ENCODE measurements around the gene SLX4IP.

Gene SLX4IP

DNA sequence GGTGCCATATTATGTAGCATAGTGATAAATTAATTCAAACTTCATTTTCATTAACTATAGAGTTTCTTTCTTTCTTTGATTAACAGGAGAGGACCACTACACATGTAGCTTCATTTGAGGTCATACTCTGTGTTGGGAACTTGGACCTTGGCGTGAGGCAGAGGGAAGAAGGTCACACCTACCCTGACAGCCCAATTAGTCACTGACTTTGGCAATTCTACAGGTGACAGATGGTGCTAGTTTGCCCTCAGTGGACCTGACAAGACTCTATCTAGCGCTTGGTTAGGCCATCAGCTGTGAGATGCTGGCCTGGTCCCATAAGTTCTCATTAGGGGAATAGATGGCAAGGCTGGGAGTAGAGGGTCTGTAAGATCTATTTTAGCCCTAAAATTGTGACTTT is 14.2 kb downstream of the SLX4IP start:
- no peak overlapping the region for H3K4me3 ChIP-seq (ENCODE audit: low read length)
- peaks cover 27% of the 10 kb centered on the region for H3K4me1 ChIP-seq (ENCODE audit: control insufficient read depth, insufficient read depth, low read length)

DNA sequence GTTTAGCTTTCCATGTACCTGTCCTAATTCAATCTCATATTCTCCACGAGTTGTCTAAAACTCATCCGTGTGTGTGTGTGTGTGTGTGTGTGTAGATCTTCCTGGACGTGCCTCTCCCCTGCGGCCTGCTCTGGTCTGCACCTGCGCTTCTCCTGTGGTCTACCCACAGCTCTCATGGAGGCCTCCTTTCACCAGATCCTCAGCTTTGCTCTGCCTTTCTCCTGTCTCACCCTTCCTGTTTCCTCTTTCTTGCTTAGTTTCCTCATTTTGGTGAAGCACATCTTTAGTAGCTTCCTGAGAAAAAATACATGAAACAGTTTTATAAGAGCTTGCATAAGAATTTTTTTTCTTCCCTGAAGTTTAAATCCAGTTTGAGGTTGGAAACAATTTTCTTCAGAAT is 18.1 kb downstream of the SLX4IP start:
- Histone ChIP-seq H3K4me3 (ENCODE audit: low read length) (no peak overlapping the region), H3K9me3 (replicated peaks; ENCODE audit: low read length) (no peaks in the 10 kb centered on the region), H3K36me3 (ENCODE audit: insufficient read depth, low read length) (no peaks in the 10 kb centered on the region), H3K9ac (ENCODE audit: low read depth, low read length) (no peak overlapping the region), H3K4me2 (ENCODE audit: low read length) (no peak overlapping the region), H3K4me1 (ENCODE audit: control insufficient read depth, insufficient read depth, low read length) (peaks cover 18% of the 10 kb centered on the region), H3K27me3 (ENCODE audit: control insufficient read depth, insufficient read depth, low read length) (no peaks in the 10 kb centered on the region)

More for the DNA sequence above, 14.2 kb downstream of the SLX4IP start:
- H3K36me3 ChIP-seq (ENCODE audit: insufficient read depth, low read length): no peaks in the 10 kb centered on the region
- no peak overlapping the region for H3K4me2 ChIP-seq (ENCODE audit: low read length)
- H3K27me3 ChIP-seq (ENCODE audit: control insufficient read depth, insufficient read depth, low read length): no peaks in the 10 kb centered on the region
- no peak overlapping the region for H3K9ac ChIP-seq (ENCODE audit: low read depth, low read length)
- H3K9me3 ChIP-seq (replicated peaks; ENCODE audit: low read length): no peaks in the 10 kb centered on the region

DNA sequence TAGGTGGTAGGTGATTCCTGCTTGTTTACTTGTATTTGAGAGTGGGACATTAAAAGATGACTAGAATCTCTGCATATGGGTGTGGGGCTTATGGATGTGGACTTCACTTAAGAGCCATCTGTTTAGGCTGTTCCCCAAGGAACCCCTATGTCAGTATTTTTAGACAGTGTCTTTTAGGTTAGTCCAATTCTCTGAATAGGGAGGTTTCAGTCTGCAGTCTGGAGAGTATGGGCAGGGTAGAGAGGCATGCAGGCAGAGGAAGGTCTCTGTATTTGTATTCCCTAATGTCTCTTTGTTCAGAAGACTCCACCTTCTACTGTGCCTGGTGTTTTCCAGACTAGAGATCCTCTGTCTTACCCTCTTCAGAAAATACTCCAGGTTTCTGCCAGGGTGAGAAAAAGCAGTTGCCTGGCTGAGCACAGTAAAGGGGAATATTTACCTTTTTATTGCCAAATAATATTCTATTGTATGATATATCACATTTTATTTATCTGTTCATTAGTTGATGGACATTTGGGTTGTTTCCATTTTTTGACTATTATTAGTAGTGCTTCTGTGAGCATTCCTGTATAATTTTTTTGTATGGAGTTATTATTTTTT is 19.1 kb downstream of the SLX4IP start:
- Histone ChIP-seq H3K27me3 (ENCODE audit: control insufficient read depth, insufficient read depth, low read length) (no peaks in the 10 kb centered on the region), H3K4me1 (ENCODE audit: control insufficient read depth, insufficient read depth, low read length) (peaks cover 8% of the 10 kb centered on the region), H3K4me3 (ENCODE audit: low read length) (no peak overlapping the region), H3K9ac (ENCODE audit: low read depth, low read length) (no peak overlapping the region), H3K9me3 (replicated peaks; ENCODE audit: low read length) (no peaks in the 10 kb centered on the region), H3K4me2 (ENCODE audit: low read length) (no peak overlapping the region), H3K36me3 (ENCODE audit: insufficient read depth, low read length) (no peaks in the 10 kb centered on the region)

DNA sequence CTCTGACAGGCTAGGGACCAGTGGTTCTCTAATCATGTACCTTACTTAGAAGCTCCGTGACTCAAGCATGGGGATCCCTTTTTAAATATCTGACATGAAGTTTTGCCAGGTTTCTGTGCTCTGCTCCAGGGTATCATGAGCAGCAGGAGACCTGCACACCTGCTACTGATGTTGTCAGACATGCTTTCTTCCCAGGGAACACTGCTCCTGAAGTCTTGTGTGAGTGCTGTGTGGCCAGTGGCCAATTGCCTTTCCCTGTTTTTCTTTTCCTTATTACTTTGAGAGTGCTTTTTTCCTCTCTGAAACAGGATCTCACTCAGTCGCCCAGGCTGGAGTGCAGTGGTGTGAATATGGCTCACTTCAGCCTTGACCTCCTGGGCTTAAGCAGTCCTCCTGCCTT is 26.4 kb downstream of the SLX4IP start:
- Histone ChIP-seq H3K9ac (ENCODE audit: low read depth, low read length) (no peak overlapping the region), H3K4me3 (ENCODE audit: low read length) (no peak overlapping the region), H3K4me1 (ENCODE audit: control insufficient read depth, insufficient read depth, low read length) (no peaks in the 10 kb centered on the region), H3K27me3 (ENCODE audit: control insufficient read depth, insufficient read depth, low read length) (no peaks in the 10 kb centered on the region), H3K4me2 (ENCODE audit: low read length) (no peak overlapping the region), H3K9me3 (replicated peaks; ENCODE audit: low read length) (no peaks in the 10 kb centered on the region), H3K36me3 (ENCODE audit: insufficient read depth, low read length) (no peaks in the 10 kb centered on the region)

DNA sequence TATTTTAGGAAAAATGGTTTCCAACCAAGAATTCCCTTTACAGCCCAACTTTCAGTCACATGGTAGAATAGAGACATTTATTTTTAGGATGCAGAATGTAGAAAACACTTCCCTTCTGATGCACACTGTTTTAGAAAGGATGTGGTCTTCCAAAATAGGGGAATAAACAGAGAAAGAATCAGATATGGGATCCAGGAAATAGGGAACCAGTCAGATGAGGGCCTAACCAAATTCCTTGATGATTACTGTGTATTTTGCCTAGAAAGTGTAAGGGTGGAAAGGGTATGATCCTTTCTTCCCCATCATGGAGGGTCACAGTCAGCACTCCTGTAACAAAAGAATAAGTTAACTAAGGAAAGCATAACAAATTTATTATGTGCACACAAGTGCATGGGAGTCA is 27.4 kb downstream of the SLX4IP start:
- Histone ChIP-seq H3K9me3 (replicated peaks; ENCODE audit: low read length) (no peaks in the 10 kb centered on the region), H3K36me3 (ENCODE audit: insufficient read depth, low read length) (no peaks in the 10 kb centered on the region), H3K4me1 (ENCODE audit: control insufficient read depth, insufficient read depth, low read length) (no peaks in the 10 kb centered on the region), H3K4me2 (ENCODE audit: low read length) (no peak overlapping the region), H3K9ac (ENCODE audit: low read depth, low read length) (no peak overlapping the region), H3K27me3 (ENCODE audit: control insufficient read depth, insufficient read depth, low read length) (no peaks in the 10 kb centered on the region), H3K4me3 (ENCODE audit: low read length) (no peak overlapping the region)

DNA sequence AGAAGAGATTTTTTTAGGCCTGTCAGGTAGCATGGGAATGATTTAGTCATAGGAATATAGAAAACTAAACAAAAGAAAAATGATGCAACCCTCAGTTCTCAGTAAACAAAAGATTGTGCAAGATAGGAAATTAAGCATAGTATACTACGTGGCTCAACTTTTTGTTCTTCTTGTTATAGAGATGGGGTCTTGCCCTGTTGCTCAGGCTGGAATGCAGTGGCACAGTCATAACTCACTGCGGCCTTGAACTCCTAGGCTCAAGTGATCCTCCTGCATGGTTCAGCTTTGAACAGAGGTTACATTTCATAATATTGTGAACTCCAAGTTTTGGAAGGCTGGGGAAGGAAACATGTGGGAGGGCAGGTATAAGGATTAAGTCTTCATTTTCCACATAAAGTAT is 28.5 kb downstream of the SLX4IP start:
- Histone ChIP-seq H3K4me2 (ENCODE audit: low read length) (no peak overlapping the region), H3K9me3 (replicated peaks; ENCODE audit: low read length) (no peaks in the 10 kb centered on the region)

DNA sequence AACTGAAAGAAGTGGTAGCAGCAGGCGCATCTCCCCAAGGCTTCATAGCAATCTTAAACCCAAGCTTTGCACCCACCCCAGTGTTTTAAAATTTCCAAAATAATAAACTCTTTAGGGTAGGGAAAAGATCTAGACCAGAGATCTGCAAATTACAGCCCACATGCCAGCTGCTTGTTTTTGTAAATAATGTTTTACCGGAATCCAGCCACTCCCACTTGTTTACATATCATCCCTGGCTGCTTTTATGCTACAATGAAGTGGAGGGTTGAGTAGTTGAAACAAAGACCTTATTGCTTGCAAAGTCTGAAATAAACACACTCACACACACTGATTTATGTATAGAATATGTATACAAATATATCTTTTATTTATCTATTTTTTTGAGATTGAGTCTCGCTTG is 30.0 kb downstream of the SLX4IP start:
- Histone ChIP-seq H3K36me3 (ENCODE audit: insufficient read depth, low read length) (no peaks in the 10 kb centered on the region), H3K9me3 (replicated peaks; ENCODE audit: low read length) (no peaks in the 10 kb centered on the region), H3K9ac (ENCODE audit: low read depth, low read length) (no peak overlapping the region), H3K4me2 (ENCODE audit: low read length) (no peak overlapping the region), H3K4me3 (ENCODE audit: low read length) (no peak overlapping the region), H3K27me3 (ENCODE audit: control insufficient read depth, insufficient read depth, low read length) (no peaks in the 10 kb centered on the region), H3K4me1 (ENCODE audit: control insufficient read depth, insufficient read depth, low read length) (peaks cover 4% of the 10 kb centered on the region)

More for the DNA sequence above, 28.5 kb downstream of the SLX4IP start:
- Histone ChIP-seq H3K4me1 (ENCODE audit: control insufficient read depth, insufficient read depth, low read length) (no peaks in the 10 kb centered on the region), H3K36me3 (ENCODE audit: insufficient read depth, low read length) (no peaks in the 10 kb centered on the region), H3K9ac (ENCODE audit: low read depth, low read length) (no peak overlapping the region), H3K4me3 (ENCODE audit: low read length) (no peak overlapping the region), H3K27me3 (ENCODE audit: control insufficient read depth, insufficient read depth, low read length) (no peaks in the 10 kb centered on the region)

DNA sequence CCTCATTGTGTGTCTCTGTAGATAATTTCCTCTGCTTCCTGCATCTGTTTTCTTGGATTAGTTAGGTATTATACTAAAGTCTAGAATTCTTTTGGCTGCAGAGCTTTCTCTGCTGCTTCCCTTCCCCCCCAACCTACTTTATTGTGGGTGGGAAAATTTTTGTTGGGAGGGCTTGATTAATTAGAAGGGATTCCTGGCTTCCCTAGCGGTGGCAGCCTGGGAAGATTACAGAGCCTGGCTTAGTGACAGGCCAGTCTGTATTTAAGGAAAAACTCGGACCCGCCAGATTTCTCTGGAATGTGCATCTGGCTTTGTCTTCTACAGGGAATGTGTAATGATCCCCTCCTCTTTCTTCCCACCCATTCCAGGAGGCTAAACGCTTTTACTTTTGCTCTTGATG is 31.2 kb downstream of the SLX4IP start:
- no peak overlapping the region for H3K4me3 ChIP-seq (ENCODE audit: low read length)
- no peak overlapping the region for H3K9ac ChIP-seq (ENCODE audit: low read depth, low read length)
- H3K4me2 ChIP-seq (ENCODE audit: low read length): no peak overlapping the region
- H3K4me1 ChIP-seq (ENCODE audit: control insufficient read depth, insufficient read depth, low read length): peaks cover 4% of the 10 kb centered on the region
- no peaks in the 10 kb centered on the region for H3K9me3 ChIP-seq (replicated peaks; ENCODE audit: low read length)
- no peaks in the 10 kb centered on the region for H3K27me3 ChIP-seq (ENCODE audit: control insufficient read depth, insufficient read depth, low read length)
- no peaks in the 10 kb centered on the region for H3K36me3 ChIP-seq (ENCODE audit: insufficient read depth, low read length)

DNA sequence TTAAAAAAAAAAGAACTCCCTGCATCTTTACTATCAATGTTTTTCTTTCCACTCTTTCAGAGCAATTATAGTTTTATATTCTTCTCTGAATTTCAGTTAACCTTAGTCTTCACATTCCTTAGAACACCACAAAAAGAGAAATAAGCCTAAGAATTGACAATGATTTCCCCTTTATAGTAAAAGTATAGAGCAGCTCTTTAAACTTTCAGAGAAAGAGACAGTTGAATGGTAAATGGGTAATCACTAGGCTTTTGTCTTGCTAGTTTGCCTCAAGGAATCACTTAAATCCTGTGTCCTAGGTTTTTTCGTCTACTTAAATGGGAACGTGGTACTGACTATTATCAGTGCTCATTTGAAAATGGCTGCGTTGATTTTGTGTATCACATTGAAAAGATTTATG is 31.8 kb downstream of the SLX4IP start:
- H3K4me3 ChIP-seq (ENCODE audit: low read length): no peak overlapping the region
- H3K9ac ChIP-seq (ENCODE audit: low read depth, low read length): no peak overlapping the region
- no peaks in the 10 kb centered on the region for H3K27me3 ChIP-seq (ENCODE audit: control insufficient read depth, insufficient read depth, low read length)
- peaks cover 4% of the 10 kb centered on the region for H3K4me1 ChIP-seq (ENCODE audit: control insufficient read depth, insufficient read depth, low read length)
- H3K36me3 ChIP-seq (ENCODE audit: insufficient read depth, low read length): no peaks in the 10 kb centered on the region
- H3K4me2 ChIP-seq (ENCODE audit: low read length): no peak overlapping the region
- no peaks in the 10 kb centered on the region for H3K9me3 ChIP-seq (replicated peaks; ENCODE audit: low read length)

DNA sequence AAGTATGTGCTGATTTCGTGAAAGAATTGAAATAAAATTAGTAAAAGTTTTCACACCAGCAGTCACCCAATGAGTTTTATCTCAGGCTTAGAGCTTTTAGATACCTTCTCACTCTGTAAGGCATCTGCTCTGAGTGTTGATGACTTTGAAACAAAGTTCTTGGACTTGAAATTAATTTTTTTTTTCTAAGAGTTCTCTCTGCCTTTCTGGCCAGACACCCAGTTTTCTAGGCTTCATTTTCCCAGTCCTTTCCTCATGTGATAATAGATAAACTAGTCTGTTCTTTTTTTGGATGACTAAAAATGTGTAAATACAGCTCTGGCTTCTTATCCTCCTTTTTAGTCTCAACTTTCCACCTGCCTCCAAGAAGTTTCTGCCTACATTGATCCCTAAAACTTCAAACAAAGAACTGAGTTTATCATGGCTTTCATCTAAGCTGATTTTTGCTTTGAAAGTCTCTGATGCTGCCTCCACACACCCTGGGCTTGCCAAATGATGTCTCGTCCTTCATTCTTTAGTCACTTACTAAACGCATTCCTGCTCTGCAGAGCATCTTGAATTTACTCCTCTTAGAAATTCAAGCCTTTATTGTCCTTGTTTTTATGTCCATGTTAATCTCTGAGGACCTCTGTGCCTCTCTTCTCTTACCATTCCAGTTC is 32.7 kb downstream of the SLX4IP start:
- Histone ChIP-seq H3K27me3 (ENCODE audit: control insufficient read depth, insufficient read depth, low read length) (no peaks in the 10 kb centered on the region), H3K9ac (ENCODE audit: low read depth, low read length) (no peak overlapping the region), H3K9me3 (replicated peaks; ENCODE audit: low read length) (no peaks in the 10 kb centered on the region), H3K36me3 (ENCODE audit: insufficient read depth, low read length) (no peaks in the 10 kb centered on the region), H3K4me3 (ENCODE audit: low read length) (no peak overlapping the region), H3K4me1 (ENCODE audit: control insufficient read depth, insufficient read depth, low read length) (peaks cover 4% of the 10 kb centered on the region), H3K4me2 (ENCODE audit: low read length) (no peak overlapping the region)

DNA sequence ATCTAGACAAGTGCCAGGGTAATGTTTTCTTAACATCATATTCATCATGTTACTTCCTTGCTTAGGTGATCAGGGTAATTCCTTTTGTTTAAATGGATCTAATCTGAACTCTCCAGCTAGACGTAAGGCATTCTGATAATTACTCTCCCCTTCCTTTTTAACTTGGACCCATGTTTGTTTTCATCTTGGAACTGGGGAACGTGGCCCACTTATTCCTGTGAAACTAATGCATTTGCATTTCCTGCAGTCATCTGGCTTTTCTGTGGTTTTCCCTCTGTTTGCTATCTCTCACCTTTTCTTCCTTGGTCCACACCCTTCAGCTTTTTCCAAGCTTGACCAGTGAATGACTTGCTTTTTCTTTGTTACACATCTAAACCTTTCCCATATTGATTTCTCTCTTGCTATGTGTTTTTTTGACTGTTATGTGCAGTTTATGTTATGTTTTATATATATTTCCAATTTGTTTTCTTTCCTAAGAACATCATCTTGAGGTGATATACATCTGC is 33.3 kb downstream of the SLX4IP start:
- Histone ChIP-seq H3K9me3 (replicated peaks; ENCODE audit: low read length) (no peaks in the 10 kb centered on the region), H3K27me3 (ENCODE audit: control insufficient read depth, insufficient read depth, low read length) (no peaks in the 10 kb centered on the region), H3K4me2 (ENCODE audit: low read length) (no peak overlapping the region), H3K9ac (ENCODE audit: low read depth, low read length) (no peak overlapping the region), H3K36me3 (ENCODE audit: insufficient read depth, low read length) (no peaks in the 10 kb centered on the region), H3K4me3 (ENCODE audit: low read length) (no peak overlapping the region), H3K4me1 (ENCODE audit: control insufficient read depth, insufficient read depth, low read length) (peaks cover 4% of the 10 kb centered on the region)

DNA sequence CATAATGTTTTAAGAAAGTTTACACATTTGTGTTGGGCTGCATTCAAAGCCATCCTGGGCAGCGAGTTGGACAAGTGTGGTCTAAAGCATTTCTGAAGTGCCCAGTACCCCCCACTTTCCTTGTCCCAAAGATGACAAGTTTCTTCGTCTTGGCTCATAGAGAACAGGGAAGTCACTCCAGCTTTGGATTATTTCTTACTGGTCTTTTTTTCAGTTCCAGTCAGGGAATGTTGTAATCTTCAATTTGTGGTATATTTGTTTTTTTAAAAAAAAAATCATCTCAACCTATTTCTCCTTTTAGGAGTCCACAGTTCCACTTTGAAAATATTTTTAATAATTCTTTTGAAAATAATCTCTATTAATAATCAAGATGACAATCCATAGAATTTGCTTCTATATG is 34.0 kb downstream of the SLX4IP start:
- peaks cover 4% of the 10 kb centered on the region for H3K4me1 ChIP-seq (ENCODE audit: control insufficient read depth, insufficient read depth, low read length)
- H3K4me2 ChIP-seq (ENCODE audit: low read length): no peak overlapping the region
- no peaks in the 10 kb centered on the region for H3K36me3 ChIP-seq (ENCODE audit: insufficient read depth, low read length)
- no peaks in the 10 kb centered on the region for H3K9me3 ChIP-seq (replicated peaks; ENCODE audit: low read length)
- no peak overlapping the region for H3K9ac ChIP-seq (ENCODE audit: low read depth, low read length)
- H3K4me3 ChIP-seq (ENCODE audit: low read length): no peak overlapping the region
- H3K27me3 ChIP-seq (ENCODE audit: control insufficient read depth, insufficient read depth, low read length): no peaks in the 10 kb centered on the region

Measured in skeletal muscle satellite cell (primary cell).